Activated CD8-positive, alpha-beta T cell treated with anti-CD3 and anti-CD28 coated beads for 36 hours (primary cell): ENCODE results near the gene PRRG1. TPM values are rescaled to one million over a fixed set of nuclear protein-coding genes. Genes with fewer than 3 reads are reported as not detected.
"Not testable (repeated sequence)": the region's sequence is repeated elsewhere in the genome, so short reads cannot be mapped to it uniquely, and the experiment has no call there.

Experiments
- ATAC-seq: fragments of 200-7000 bp; cut with Tn5 transposase; one replicate; pipeline ENCODE4 v1.10.0; 2021; ENCODE audit warnings: mild to moderate bottlenecking, moderate library complexity
- CTCF ChIA-PET: fragments of 350-600 bp; sonication (Branson Sonifier 250); formaldehyde crosslinking; loops from one replicate; lab custom pipeline; 2021; ENCODE audit warnings: antibody characterized with exemption; lab: Charles Lee
- POLR2A ChIA-PET: fragments of 350-600 bp; sonication (Branson Sonifier 250); formaldehyde crosslinking; loops from one replicate; lab custom pipeline; 2021; ENCODE audit warnings: antibody characterized with exemption; lab: Charles Lee
- DNase-seq: peaks from one replicate; pipeline ENCODE4 v3.0.0-alpha.2; 2020
- H3K27ac Mint-ChIP-seq: one replicate; pipeline ENCODE4 v1.8.0; 2021; ENCODE audit warnings: mild to moderate bottlenecking, mixed read lengths
- H3K27me3 Mint-ChIP-seq: one replicate; pipeline ENCODE4 v1.8.0; 2021; ENCODE audit warnings: mixed read lengths
- H3K36me3 Mint-ChIP-seq: one replicate; pipeline ENCODE4 v1.8.0; 2021; ENCODE audit warnings: low read depth, mixed read lengths
- H3K4me1 Mint-ChIP-seq: one replicate; pipeline ENCODE4 v1.8.0; 2021; ENCODE audit warnings: low read depth, mixed read lengths
- H3K4me3 Mint-ChIP-seq: one replicate; pipeline ENCODE4 v1.8.0; 2021; ENCODE audit warnings: mild to moderate bottlenecking, moderate library complexity, mixed read lengths
- H3K9me3 Mint-ChIP-seq: one replicate; pipeline ENCODE4 v1.8.0; 2021; ENCODE audit warnings: mixed read lengths
- CTCF ChIP-seq: fragments of 200-600 bp; IDR thresholded peaks from one replicate; pipeline ENCODE4 v1.8.0; 2022; ENCODE audit warnings: antibody characterized with exemption, mild to moderate bottlenecking
- intact Hi-C: fragments of 100-400 bp; cut with micrococcal nuclease; formaldehyde crosslinking; loops from one replicate; pipeline ENCODE4 v1.10.0; 2022
- total RNA-seq, 2 experiments: library from RNA; stranded (reverse); gene quantifications; one replicate each; pipeline ENCODE4 v1.2.3, GENCODE V29; 2021

PRRG1 gene
- total RNA-seq, 2 experiments from 2014 or later: not detected

GRCh38 chrX:37455381-37455780 is 106.2 kb downstream of the PRRG1 start:
- DNase-seq (no peak), ATAC-seq (no peak)
- Mint-ChIP-seq H3K4me3 (no peak overlapping the region), H3K36me3 (no peaks in the 10 kb centered on the region), H3K4me1 (no peaks in the 10 kb centered on the region), H3K27me3 (no peaks in the 10 kb centered on the region), H3K9me3 (no peaks in the 10 kb centered on the region), H3K27ac (no peak overlapping the region)
- intact Hi-C loops: no loop called here
- CTCF ChIA-PET: no interaction called here
- no peak for TF ChIP-seq CTCF
- POLR2A ChIA-PET: no interaction called here

- H3K4me3 Mint-ChIP-seq, H3K27ac Mint-ChIP-seq, POLR2A ChIA-PET, ATAC-seq, DNase-seq, H3K27me3 Mint-ChIP-seq, intact Hi-C loops, H3K9me3 Mint-ChIP-seq, H3K36me3 Mint-ChIP-seq, H3K4me1 Mint-ChIP-seq, CTCF ChIA-PET: not testable (repeated sequence)
Measured at GRCh38 chrX:37460285-37460684, 111.1 kb downstream of the PRRG1 start.

- no peak for TF ChIP-seq CTCF
- no peak for DNase-seq
- intact Hi-C loops: no loop called here
- H3K9me3 Mint-ChIP-seq: no peaks in the 10 kb centered on the region
- no peak overlapping the region for H3K27ac Mint-ChIP-seq
- no peaks in the 10 kb centered on the region for H3K4me1 Mint-ChIP-seq
- no peaks in the 10 kb centered on the region for H3K36me3 Mint-ChIP-seq
- no peak overlapping the region for H3K4me3 Mint-ChIP-seq
- POLR2A ChIA-PET: no interaction called here
- CTCF ChIA-PET: no interaction called here
- no peaks in the 10 kb centered on the region for H3K27me3 Mint-ChIP-seq
- ATAC-seq: no peak
Measured at GRCh38 chrX:37462346-37462745, 113.2 kb downstream of the PRRG1 start.

- ATAC-seq: no peak
- no peaks in the 10 kb centered on the region for H3K36me3 Mint-ChIP-seq
- DNase-seq: no peak
- H3K4me3 Mint-ChIP-seq: no peak overlapping the region
- no peaks in the 10 kb centered on the region for H3K27me3 Mint-ChIP-seq
- H3K9me3 Mint-ChIP-seq: no peaks in the 10 kb centered on the region
- no peaks in the 10 kb centered on the region for H3K4me1 Mint-ChIP-seq
- POLR2A ChIA-PET: no interaction called here
- CTCF ChIA-PET: no interaction called here
- TF ChIP-seq CTCF: no peak
- H3K27ac Mint-ChIP-seq: no peak overlapping the region
- intact Hi-C loops: no loop called here
Measured at GRCh38 chrX:37468124-37468739, 119.1 kb downstream of the PRRG1 start.

- ChIA-PET CTCF (no interaction called here), POLR2A (no interaction called here)
- Mint-ChIP-seq H3K4me1 (no peaks in the 10 kb centered on the region), H3K9me3 (no peaks in the 10 kb centered on the region), H3K4me3 (no peak overlapping the region), H3K36me3 (no peaks in the 10 kb centered on the region), H3K27me3 (no peaks in the 10 kb centered on the region), H3K27ac (no peak overlapping the region)
- no peak for DNase-seq
- intact Hi-C loops: no loop called here
- TF ChIP-seq CTCF: no peak
- ATAC-seq: no peak
Measured at GRCh38 chrX:37470711-37471110, 121.5 kb downstream of the PRRG1 start.

GRCh38 chrX:37472836-37473235 is 123.7 kb downstream of the PRRG1 start:
- no peak overlapping the region for H3K4me3 Mint-ChIP-seq
- ChIA-PET CTCF (no interaction called here), POLR2A (no interaction called here)
- H3K27ac Mint-ChIP-seq: no peak overlapping the region
- DNase-seq (no peak), ATAC-seq (no peak)
- no peaks in the 10 kb centered on the region for H3K36me3 Mint-ChIP-seq
- no peaks in the 10 kb centered on the region for H3K9me3 Mint-ChIP-seq
- intact Hi-C loops: no loop called here
- no peaks in the 10 kb centered on the region for H3K27me3 Mint-ChIP-seq
- no peak for TF ChIP-seq CTCF
- no peaks in the 10 kb centered on the region for H3K4me1 Mint-ChIP-seq
